GM18867 (cell line): ENCODE results near the gene SF3B3.

Experiments
- ATAC-seq: cut with Tn5 transposase; IDR thresholded peaks from one replicate; pipeline ENCODE4 v1.9.1; 2021; ENCODE audit warnings: mild to moderate bottlenecking, moderate library complexity; ENCODE audit not compliant: unreplicated experiment

Gene SF3B3

DNA sequence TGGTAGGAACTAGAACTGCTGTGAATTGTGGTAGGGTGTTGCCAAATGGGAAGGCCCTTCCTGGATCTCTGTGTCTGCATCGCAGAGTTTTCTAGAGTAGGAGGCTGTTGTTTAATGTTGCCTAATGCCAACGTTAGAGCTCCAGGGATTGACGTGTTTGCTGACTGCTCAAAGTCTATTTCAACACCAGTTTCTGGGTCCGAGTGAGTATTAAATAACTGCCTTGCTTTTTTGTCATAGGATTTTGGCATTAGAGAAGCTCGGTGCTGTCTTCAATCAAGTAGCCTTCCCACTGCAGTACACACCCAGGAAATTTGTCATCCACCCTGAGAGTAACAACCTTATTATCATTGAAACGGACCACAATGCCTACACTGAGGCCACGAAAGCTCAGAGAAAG lies 40.0 kb downstream of the SF3B3 start:
- no peak for ATAC-seq

DNA sequence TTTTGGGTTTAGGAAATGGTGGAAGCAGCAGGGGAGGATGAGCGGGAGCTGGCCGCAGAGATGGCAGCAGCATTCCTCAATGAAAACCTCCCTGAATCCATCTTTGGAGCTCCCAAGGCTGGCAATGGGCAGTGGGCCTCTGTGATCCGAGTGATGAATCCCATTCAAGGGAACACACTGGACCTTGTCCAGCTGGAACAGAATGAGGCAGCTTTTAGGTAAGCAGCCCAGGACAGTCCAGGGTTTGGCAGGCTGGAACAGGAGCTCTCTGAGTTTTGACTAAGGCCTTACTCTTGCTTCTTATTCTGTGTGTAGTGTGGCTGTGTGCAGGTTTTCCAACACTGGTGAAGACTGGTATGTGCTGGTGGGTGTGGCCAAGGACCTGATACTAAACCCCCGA lies 41.4 kb downstream of the SF3B3 start:
- no peak for ATAC-seq

DNA sequence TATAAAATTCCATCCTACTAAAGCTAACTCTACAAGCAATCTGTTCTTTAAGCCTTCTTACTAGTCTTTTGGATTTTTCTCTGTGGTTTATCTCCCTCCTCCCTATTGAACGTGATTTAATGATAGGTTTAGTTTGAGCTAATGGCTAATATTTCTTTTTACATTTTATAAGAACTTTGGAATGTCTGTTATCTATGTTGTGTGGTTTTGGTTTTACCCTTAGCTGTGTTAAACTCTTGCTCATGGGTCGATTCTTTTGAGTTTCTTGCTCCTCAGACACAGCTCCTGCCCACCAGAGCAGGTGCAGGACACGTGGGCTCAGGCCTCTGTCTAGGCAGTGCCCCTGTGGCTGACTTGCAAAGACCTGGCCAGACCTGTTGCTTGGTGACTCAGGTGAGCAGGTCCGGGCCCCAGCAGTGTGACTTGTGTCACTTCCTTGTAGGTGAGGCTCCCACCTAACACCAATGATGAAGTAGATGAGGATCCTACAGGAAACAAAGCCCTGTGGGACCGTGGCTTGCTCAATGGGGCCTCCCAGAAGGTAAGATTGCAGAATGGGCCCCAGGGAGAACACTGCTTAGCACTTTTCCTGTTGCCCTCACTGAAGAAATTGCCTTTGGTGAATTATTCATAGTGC lies 45.1 kb downstream of the SF3B3 start:
- no peak for ATAC-seq

DNA sequence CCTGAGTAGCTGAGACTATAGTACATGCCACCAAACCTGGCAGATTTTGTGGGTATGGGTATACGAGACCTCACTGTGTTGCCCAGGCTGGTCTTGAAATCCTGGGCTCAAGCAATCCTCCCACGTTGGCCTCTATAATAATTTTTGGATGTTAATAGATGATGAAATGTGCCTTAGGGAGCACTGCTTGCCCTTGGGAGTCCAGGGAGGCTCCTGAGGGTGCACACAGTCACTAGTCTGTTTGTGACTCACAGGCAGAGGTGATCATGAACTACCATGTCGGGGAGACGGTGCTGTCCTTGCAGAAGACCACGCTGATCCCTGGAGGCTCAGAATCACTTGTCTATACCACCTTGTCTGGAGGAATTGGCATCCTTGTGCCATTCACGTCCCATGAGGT lies 46.1 kb downstream of the SF3B3 start:
- ATAC-seq, result no peak

DNA sequence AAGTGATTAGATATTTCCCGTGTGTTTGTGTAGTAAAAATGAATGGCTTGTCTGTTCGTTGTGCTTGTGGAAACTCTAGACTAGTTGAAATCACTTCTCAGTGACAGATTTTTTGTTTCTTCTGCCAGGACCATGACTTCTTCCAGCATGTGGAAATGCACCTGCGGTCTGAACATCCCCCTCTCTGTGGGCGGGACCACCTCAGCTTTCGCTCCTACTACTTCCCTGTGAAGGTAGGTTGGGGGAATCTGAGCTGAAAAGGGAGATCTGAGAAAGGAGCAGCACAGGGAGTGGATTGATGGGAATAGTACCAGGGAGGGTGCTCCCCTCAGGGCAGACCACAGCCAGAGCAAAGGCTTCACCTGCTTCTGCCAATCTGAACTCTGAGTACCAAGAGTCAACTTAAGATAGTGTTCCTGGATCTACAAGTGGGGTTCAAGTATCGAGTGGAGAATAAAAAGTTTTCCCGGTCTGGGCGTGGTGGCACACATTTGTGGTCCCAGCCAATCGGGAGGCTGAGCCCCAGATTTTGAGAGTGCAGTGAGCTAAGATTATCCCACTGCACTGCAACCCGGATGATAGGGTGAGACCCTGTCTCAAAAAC lies 47.5 kb downstream of the SF3B3 start:
- ATAC-seq, result no peak

DNA sequence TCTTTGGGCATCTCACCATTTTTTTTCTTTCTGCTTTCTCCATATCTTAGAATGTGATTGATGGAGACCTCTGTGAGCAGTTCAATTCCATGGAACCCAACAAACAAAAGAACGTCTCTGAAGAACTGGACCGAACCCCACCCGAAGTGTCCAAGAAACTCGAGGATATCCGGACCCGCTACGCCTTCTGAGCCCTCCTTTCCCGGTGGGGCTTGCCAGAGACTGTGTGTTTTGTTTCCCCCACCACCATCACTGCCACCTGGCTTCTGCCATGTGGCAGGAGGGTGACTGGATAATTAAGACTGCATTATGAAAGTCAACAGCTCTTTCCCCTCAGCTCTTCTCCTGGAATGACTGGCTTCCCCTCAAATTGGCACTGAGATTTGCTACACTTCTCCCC lies 48.0 kb downstream of the SF3B3 start:
- ATAC-seq, result no peak

DNA sequence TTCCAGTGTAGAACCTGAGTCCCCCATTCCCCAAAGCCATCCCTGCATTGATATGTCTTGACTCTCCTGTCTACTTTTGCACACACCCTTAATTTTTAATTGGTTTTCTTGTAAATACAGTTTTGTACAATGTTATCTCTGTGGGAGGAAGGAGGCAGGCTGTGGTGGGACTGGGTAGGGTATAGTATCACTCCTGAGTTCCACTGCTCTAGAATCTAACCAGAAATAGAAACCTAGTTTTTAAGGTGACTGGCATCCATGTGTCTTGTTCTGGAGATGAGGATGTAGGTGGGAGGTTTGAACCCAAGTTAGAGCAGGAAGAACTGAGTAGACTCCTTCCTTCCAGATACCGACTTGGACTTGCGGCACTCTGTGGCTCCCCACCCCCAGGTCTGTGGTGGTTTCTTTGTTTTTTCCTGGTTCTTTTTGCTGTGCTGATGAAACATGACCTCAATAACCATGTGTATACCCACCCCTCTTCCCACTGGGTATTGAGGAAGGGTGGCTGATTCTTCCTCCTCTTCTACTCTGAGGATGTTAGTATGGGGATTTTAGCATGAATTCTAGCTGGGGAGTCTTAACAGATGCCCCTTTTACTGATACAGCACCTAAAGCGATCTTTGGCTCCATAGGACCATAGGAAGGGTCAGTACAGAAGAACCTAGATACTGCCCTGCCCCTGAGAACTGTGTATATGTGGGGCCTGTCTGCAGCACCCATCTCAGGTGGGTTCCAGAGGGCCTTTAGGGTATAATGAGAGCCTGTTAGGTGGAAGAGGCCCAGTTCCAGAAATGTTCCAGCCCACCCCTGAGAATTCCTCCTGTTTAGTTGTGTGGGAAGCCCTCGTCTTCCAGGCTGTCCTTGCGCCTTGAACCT lies 48.7 kb downstream of the SF3B3 start:
- no peak for ATAC-seq

DNA sequence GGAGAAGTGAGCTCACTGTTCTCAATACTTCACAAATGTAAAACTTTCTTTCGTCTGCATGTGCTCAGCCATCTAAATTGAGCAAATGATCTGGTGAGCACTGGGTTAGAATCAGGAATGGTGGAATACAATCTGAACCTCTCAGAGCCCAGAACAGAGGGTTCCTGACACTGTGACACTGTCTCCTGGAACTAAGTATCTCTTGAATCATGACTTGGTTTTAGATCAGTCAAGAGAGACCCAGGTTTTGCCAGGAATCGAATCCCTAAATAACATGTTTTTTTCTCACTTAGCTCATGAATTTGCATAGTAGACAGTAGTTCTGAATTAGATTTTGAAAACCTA lies 49.3 kb downstream of the SF3B3 start:
- no peak for ATAC-seq

DNA sequence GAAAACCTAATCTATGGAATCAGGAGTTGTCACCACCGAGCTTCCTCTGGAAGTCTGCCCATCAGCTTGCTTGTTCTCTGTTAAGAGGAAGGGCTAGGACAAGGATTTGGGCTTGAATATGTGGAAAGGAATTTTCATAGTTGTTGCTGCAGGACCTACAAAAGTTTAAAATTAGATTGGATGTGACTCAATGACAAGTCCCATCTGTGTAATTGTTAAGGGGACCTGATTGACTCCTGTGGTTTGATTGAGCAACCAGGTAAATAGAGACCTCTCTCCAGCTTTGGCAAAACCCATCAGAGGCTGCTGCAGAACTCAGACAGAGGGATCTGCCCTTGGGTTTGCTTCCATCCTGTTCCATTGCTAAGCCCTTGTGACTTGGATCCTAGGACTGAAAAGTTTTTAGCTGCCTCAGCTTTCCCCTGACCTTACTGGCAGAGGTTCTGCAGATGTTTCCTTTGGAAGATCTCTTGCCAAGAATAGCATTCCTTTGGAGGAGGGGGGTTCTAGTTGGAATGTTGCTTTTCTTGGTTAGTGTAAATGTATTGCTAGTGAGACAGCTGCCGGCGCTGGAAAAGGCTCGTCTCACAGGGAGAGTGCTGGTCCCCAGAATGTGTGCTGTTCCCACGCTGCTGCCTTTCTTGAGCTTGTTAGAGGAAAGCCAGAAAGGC lies 50.0 kb downstream of the SF3B3 start:
- no peak for ATAC-seq

DNA sequence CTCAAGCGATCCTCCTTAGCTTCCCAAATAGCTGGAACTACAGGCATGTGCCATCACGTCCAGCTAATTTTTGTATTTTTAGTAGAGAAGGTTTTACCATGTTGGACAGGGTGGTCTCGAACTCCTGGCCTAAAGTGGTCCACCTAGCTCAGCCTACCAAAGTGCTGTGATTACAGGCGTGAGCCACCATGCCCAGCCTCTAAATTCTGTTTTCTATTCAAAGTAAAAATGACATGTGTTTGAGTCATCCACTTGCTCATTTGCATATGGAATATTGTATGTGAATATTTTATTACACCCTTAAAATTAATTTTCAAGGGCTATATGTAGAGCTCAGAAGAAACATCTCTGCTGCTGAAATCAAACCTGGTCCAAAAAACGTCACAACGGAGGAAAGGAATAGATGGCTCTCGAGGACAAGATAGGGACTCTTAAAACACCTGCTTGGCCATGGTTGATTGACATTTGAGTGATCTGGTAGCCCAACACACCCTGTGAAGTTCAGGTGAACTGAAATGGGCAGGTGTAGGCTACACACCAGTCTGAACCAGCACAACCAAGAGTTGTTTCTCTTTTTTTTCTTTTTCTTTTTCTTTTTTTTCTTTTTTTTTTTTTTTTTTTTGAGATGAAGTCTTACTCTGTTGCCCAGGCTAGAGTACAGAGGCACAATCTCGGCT lies 51.1 kb downstream of the SF3B3 start:
- no peak for ATAC-seq

DNA sequence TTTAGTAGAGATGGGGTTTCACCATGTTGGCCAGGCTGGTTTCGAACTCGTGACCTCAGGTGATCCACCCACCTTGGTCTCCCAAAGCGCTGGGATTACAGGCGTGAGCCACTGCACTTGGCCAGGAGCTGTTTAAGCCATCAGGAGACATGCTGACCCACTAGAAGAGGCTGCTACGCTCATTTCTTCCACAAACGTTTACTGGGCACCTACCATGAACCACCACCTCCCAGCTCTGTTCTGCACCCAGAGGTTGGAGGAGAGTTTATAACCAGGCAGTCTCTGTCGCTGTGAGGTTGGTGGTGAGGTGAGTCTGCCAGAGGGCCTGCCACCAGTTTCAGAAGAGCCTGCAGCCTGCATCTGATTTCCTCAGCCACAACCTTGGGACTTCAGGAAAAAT lies 51.8 kb downstream of the SF3B3 start:
- no peak for ATAC-seq

DNA sequence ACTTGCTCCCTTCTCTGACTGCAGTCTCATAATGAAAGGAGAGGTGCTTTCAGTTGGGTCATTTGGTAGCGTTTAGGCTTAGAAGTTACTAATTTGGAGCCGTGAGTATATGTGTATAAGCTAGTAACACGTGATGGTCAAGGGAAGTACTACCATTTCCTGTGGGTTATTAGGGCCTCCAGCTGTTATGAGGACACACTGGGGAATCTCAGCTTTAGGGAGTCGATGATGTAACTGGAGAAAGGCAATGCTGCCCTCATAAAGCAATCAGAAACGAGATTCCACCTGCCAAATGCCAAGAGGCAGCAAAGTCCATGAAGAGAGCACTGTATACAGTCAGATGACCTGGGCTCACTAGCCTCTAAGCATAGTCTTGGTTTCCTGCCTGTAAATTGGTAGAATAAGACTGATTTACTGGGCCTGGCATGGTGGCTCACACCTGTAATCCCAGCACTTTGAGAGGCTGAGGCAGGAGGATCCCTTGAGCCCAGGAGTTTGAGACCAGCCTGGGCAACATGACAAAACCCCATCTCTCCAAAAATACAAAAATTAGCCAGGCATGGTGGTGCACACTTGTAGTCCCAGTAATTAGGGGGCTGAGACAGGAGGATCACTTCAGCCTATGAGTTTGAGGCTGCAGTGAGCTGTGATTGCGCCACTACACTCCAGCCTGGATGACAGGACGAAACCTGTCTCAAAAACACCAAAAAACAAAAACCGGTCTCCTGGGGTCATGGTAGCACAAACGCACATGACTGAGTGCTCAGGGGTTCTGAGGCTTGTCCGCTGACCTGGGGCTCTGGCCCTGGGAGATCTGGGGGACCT lies 53.0 kb downstream of the SF3B3 start:
- ATAC-seq, result peak; percentile 78

DNA sequence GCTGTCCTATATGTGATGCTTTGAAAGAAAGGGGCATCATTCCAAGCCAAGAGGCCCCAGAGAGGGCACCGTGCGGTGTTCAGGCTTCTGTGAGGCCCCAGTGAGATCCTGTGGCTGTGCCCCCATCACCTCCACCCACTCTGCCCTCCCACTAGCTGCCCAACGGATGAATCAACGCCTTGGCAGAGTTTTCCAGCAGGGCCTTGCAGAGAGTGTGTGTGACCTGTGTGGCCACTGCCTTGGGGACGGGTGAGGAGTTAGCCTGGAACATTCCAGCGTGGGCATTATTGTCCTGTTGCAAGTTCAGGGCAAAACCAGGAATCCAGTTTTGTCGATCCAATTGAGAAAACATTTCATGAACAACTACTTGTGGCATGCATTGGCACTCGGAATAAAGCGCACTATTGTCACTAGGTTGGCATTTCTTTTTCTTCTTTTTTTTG lies 53.7 kb downstream of the SF3B3 start:
- no peak for ATAC-seq

DNA sequence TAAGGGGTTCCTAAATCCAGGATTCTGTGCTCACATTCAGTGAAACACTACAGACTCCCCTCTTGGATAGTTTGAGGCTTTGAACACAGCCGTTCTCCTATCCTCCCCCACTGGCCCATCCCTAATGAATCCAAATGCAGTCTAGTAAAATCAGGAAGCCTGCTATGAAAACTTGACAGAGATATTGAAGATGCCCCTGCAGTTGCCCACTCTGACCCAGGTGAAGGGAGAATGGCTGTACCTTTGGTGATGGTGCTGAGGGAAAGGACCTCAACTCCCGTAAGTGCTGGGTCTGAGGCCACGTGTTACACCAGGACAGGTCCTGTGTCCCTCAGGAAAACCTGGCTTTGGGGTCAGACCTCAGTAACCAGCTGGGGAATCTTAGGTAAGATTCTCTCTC lies 54.4 kb downstream of the SF3B3 start:
- ATAC-seq, result no peak

DNA sequence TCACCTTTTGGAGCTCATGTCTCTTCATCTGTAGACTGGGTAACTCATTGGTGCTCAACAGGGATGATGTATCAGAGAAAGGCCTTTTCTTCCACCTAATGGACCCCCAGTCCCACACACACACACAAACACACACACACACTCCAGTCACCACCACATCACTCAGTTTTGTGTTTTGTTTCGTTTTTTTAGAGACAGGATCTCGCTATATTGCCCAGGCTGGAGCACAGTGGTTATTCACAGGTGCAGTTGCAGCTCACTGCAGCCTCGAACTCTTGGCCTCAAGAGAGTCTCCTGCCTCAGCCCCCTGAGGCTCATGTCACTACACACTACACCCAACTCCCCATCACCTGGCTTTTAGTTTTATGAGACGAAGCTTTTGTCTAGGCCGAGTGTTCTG lies 55.6 kb downstream of the SF3B3 start:
- no peak for ATAC-seq

DNA sequence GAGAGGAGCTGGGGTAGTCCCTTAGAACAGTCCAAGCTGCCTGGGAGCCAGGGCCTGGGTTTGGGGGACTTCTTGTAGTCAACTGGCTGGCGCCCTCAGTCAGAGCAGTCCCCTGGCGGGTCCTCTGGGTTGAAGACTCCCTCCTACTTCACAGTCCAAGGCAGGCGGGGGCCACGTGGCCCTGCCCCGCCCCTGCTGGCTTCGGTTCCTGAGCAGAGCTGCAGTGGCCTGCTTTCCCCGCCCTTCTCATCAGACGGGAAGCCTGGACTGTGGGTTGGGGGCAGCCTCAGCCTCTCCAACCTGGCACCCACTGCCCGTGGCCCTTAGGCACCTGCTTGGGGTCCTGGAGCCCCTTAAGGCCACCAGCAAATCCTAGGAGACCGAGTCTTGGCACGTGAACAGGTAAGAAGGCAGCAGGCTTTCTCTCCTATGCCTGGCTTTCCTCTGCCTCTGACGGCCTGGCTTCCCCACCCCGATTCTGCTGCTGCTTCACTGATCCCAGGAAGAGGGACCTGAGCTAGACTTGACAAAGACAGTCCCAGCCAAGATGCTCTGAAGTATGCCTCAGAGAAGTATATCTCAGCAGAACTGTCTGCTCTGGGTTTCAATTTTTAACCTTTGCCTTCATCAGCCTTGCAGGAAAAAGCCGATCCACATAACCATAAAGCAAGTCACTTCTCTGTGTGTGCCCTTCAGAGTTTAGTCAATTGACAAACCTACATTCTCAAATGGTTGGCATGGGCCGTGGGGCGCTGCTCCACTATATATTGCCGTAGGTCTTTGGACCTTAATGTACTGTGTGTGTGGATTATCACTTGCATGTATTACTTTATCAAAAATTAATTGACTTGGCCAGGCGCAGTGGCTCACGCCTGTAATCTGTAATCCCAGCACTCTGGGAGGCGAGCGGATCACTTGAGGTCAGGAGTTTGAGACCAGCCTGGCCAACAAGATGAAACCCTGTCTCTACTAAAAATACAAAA lies 56.3 kb downstream of the SF3B3 start:
- ATAC-seq, result no peak

DNA sequence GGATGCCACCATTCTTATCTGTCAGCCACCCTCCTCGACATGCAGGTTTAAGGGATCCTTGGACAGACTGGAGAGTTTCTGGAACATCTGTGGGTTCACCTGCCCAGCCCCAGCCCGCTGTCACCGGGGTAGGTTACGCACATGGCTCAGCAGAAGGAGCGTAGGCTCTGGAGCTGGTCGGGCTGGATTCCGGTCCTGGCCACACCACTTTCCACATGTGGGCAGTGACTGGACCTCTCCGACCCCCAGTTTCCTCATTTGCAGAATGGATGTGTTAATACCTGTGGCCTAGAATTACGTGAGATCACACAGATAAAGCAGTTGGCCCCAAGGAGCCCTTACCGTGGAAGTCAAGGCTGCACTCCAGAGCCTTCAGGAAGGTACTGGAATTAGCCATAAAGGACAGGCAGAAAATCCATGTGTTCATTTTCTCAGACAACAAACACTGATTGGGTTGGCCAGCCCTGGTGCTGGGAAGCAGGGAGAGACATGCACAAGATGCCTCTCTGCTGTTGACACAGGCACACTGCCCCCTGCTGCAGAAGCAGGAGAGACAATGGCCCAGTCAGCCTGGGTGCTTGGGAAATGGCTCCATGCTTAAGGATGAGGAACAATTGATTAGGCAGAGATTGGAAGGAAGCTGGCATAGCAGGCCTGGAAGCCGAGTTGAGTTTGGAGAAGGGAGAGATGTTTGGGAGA lies 58.8 kb downstream of the SF3B3 start:
- no peak for ATAC-seq

DNA sequence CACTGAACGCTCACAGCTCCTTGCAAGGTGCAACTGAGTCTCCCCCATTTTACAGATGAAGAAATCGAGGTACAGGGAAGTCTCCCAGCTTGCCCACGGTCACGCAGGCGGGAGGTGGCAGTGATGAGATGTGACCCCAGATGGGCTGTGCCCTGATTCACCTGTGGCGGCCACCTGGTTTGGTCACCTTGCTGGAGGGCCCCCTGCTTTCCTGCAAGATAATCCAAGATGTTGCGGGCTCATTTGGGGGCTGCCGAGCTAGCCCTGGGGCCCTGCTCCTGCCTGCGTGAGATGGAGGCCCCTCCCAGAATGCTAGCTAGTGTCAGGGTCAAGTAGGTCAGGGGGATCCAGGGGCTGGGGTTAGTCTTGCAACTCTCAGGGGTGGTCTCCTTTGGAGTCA lies 63.1 kb downstream of the SF3B3 start:
- no peak for ATAC-seq
